NCI-H1694 (cell line): ENCODE measurements around the gene PLCL2.
"Not testable (repeated sequence)": the region's sequence is repeated elsewhere in the genome, so short reads cannot be mapped to it uniquely, and the experiment has no call there.

Experiments used
- DNase-seq: peaks from one replicate; lab custom pipeline; 2025; lab: John Stamatoyannopoulos, UW

The PLCL2 gene

DNA sequence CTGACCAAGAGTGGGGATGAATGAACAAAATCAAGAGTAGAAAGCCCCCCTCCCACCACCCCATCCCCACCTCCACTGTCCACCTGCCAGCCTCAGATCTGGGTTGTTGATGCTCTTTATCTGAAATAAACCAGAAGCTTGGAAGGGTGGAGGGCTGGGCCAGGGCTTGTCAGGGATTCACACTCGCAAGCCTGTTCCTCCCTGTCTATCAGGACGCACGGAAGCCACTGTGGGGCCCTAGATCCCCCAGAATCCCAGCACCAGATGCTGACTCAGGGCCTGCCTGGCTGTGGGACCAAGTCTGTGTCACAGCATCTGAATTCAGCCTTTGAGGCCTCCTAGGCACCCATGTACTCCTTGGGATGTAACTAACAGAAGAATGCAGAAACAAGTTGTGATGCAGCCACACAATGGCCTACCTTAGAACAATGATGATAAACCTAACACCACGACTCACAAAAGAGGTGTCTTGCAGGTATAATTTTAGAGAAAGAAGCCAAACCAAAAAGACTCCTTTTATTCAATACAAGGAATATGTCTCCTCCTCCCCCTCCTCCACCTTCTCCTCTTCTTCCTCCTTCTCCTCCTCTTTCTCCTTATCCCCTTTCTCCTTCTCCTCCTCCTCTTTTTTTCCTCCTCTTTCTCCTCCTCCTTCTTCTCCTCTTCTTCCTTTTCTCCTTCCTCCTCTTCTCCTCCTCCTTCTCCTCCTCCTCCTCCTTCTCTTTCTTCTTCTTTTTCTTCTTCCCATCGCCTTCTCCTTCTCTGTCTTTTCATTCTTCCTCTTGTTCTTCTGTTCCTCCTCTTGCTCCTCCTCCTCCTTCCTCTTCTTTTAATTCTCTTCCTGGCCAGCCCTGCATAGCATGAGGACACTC, 234.7 kb downstream of the PLCL2 start:
- DNase-seq: no peak

DNA sequence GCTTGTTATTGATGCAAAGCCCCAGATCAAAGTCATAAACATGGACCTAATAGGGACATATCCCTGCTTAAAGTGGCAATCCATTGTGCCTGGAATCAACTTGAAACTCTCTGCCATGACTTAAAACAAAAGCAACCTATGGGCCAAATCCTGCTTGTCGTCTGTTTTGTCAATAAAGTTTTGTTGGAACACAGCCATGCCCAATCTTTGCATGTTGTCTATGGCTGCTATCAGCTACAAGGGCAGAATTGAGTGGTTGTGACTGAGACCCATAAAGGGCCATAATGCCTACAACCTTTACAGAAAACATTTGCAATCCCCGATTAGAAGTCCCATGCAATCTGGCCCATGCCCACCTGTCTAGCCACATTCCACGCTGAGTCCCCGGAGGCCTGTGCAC, 235.4 kb downstream of the PLCL2 start:
- DNase-seq: no peak

- no peak for DNase-seq
Observed at GRCh38 chr3:17121336-17121735, 236.6 kb downstream of the PLCL2 start.

- no peak for DNase-seq
Observed at GRCh38 chr3:17122758-17123157, 238.0 kb downstream of the PLCL2 start.

- DNase-seq: no peak
Observed at GRCh38 chr3:17125738-17126442, 241.1 kb downstream of the PLCL2 start.

DNA sequence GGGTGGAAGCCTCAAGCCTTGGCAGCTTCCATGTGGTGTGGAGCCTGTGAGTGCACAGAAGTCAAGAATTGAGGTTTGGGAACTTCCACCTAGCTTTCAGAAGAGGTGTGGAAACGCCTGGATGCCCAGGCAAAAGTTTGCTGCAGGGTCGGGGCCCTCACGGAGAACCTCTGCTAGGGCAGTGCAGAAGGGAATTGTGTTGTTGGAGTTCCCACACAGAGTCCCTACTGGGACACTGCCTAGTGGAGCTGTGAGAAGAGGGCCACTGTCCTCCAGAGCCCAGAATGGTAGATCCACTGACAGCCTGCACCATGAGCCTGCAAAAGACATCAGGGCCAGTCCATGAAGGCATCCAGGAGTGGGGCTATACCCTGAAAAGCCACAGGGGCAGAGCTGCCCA, 243.9 kb downstream of the PLCL2 start:
- DNase-seq: not testable (repeated sequence)

GRCh38 chr3:17129556-17129955, 244.8 kb downstream of the PLCL2 start:
- DNase-seq: no peak

GRCh38 chr3:17130956-17131355, 246.2 kb downstream of the PLCL2 start:
- DNase-seq: no peak

DNA sequence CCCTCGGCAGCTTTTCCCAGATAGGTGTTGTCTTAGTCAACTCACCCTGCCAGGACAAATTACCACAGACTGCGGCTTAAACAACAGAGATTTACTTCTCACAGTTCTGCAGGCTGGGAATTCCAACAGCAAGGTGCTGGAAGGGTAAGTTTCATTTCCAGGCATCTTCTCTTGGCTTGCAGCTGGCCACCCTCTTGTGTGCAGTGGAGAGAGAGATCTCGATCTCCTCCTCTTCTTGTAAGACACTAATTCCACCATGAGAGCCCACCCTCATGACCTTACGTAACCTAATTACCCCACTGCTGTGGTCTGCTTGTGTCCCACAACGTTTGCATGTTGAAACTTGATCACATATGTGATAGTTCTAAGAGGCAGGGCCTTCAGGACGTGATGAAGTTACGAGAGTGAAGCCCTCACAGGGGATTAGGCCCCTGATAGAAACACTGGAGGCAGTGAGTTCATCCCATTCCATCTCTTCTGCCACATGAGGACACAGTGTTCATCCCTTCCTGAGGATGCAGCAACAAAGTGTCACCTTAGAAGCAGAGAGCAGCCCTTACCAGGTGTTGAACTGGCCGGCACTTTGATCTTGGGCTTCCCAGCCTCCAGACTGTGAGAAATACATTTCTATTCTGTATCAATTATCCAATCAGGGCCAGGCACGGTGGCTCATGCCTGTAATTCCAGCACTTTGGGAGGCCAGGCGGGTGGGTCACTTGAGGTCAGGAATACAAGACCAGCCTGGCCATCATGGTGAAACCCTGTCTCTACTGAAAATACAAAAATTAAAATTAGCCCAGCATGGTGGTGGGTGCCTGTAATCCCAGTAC, 247.7 kb downstream of the PLCL2 start:
- DNase-seq: no peak

DNA sequence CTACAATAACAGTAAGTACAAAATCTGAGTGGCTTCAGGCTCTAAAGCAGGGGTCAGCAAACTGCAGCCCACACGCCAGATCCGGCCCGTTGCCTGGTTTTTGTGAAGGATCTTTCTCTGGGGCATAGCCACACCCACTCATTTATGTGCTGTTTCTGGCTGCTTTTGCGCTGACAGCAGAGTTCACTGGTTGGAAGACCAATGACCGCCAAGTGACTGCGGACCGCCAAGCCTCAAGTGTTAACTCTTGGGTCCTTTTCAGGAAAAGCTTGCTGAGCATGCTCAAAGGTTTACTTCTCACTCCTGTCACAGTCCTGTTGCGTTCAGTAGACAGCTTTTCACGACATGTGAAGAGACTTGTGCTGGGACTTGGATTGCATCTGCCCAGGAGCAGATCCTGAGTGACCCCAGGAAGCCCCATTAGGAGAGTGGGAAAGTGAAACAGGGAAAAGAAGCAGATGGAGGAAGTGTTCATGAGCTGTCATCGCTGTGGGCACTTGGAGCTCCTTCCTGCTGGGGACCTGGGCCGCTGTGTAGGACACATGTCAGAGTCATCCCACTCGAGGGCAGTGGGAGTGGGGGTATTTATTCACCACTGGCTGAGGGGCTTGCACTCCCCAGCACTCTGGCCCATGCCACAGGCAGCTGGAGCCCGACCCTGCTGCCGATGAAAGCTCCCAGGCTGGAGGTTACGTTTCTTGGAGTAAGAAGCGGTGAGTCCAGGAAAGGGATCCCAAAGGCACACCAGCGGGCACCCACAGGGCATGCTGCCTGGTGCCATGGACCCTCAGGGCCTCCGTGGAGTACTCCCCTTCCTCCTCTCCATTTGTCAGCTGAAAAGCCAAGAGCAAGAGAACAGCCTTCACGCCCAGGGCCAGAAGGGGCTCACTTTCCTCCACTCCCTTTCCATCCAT, 249.1 kb downstream of the PLCL2 start:
- no peak for DNase-seq

GRCh38 chr3:17135696-17136095, 250.9 kb downstream of the PLCL2 start:
- DNase-seq: no peak

DNA sequence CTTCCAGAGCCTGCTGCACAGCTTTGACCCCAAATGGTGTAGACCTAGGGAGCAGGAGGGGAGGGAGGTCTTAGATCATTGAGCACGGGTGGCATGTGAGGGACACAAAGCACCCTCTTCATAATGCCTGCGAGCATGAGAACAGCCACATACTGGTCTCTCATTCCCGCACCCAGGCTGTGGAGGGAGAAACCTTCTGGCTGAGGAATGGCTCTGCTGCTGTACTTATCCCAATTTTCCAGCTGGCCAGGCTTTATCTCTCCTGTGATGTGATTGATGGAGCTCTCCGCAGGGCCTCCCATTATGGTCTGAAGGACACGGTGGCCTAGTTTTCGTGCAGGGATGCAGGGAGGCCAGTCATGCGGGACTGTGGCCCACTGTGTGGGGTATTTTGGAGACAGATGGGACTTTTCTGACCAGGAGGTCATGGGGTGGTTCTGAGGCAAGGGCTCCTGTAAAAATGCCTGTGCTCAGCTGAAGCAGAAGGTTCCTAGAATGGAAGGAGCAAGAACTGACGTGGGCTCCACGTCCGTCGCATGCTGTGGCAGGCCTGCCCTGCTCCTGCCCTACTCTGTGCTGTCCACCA, 251.5 kb downstream of the PLCL2 start:
- no peak for DNase-seq

DNA sequence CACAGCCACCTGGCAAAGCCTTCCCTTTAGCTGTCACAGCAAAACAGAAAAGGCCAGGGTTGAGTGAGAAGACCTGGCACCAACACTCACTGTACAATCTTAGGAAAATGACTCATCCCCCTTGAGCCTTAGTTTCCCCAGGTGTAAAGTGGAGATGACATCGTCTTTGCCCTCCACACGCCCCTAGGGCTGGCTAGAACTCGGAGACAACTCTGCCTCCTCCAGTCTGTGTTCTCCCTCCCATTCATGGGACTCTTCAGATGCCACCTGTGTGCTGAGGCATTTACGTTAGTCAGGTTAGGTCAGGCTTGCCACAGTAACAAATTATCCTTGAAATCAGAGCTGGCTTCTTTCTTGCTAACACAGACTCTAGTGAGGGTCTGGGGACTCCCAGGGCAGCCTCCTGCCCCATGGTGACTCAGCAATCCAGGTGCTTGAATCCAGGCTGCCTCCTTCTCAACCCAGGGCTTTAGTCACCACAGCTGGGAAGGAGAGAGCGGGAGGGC, 252.6 kb downstream of the PLCL2 start:
- DNase-seq: no peak

- DNase-seq: no peak
Observed at GRCh38 chr3:17138246-17139039, 253.7 kb downstream of the PLCL2 start.
